ENCODE measurements around the gene SLC9A9.
A peak's percentile ranks its signal among the peaks of the same experiment; 100 is the strongest.

Gene SLC9A9

DNA sequence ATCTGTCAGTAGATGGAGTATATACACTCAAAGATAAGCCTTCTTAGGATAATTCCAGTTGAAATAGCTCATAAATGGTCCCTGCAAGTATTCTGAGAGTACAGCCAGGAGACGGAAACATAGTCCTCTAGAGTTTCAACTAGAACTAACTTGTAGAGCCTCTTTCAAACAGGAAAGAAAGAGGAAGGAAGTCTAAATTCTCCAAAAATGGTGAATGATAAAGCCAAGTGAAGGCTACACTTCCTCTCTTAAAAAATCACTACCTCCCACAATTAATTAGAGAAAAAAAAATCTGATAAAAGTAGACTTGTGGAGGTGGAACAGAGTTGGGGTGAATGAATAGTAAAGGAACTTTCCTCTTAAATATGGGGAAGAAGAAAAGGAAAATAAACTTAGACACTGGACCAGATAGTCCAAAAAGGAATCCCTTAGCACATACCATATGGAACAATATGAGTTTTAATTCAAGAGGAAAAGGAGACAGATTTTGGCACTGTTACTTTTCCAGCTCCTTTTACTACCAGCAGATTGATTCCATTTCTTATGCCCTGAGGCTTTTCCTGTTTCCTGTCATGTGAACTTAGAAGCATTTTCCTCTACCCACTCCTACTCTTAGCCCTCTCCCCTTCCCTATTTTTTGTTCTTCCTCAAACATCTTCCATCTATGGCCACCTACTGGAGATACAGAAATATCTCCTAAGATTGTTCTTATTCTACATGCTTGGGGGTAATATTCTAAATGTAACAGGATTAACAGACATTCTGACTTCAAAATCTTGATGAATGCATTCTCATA is 521.1 kb downstream of the SLC9A9 start:
- Mint-ChIP-seq H3K36me3 (ENCODE audit: low read depth) (no peaks in the 10 kb centered on the region), H3K27ac (no peak overlapping the region), H3K4me3 (no peak overlapping the region), H3K4me1 (peaks cover 35% of the 10 kb centered on the region), H3K27me3 (ENCODE audit: low read depth, poor library complexity) (peaks cover 4% of the 10 kb centered on the region), H3K9me3 (no peaks in the 10 kb centered on the region)
- no peak for DNase-seq
- TF ChIP-seq, protein P1, sequence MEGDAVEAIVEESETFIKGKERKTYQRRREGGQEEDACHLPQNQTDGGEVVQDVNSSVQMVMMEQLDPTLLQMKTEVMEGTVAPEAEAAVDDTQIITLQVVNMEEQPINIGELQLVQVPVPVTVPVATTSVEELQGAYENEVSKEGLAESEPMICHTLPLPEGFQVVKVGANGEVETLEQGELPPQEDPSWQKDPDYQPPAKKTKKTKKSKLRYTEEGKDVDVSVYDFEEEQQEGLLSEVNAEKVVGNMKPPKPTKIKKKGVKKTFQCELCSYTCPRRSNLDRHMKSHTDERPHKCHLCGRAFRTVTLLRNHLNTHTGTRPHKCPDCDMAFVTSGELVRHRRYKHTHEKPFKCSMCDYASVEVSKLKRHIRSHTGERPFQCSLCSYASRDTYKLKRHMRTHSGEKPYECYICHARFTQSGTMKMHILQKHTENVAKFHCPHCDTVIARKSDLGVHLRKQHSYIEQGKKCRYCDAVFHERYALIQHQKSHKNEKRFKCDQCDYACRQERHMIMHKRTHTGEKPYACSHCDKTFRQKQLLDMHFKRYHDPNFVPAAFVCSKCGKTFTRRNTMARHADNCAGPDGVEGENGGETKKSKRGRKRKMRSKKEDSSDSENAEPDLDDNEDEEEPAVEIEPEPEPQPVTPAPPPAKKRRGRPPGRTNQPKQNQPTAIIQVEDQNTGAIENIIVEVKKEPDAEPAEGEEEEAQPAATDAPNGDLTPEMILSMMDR (IDR thresholded peaks at IDR 0.05), result no peak

DNA sequence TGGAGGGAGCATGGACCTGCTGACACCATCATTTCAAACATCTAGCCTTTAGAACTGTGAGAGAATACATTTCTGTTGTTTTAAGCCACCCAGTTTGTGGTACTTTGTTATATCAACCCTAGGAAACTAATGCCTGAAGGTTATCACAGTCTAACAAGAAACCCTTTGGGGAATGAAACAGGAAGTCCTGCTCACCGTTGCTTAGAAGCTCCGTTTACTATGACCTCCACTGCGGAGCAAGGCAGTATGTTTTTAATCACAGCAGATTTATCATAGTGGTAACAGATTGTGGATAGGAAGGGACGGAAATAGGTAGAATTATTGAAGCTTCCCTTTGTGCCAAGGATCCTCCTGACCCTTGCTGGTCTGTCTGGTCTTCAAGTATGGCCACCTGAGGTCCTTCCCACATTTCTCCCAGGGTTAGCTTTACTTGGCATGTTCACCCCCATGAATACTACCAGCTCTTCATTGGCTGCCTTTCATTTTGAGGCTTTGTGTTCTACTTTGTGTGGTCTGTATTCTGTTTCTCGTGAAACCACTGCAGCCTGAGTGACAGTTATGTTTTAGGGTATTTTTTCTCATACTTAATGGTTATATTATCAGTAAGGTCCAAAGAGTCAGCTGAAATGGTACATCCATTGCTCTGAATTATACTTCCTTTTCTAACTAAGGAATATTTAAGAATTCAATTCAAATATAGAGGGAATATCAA is 527.1 kb downstream of the SLC9A9 start:
- Mint-ChIP-seq H3K4me1 (no peaks in the 10 kb centered on the region), H3K4me3 (no peak overlapping the region), H3K27me3 (ENCODE audit: low read depth, poor library complexity) (peaks cover 3% of the 10 kb centered on the region), H3K9me3 (no peaks in the 10 kb centered on the region), H3K36me3 (ENCODE audit: low read depth) (no peaks in the 10 kb centered on the region), H3K27ac (no peak overlapping the region)
- no peak for DNase-seq
- TF ChIP-seq, protein P1 (IDR thresholded peaks at IDR 0.05), result no peak

DNA sequence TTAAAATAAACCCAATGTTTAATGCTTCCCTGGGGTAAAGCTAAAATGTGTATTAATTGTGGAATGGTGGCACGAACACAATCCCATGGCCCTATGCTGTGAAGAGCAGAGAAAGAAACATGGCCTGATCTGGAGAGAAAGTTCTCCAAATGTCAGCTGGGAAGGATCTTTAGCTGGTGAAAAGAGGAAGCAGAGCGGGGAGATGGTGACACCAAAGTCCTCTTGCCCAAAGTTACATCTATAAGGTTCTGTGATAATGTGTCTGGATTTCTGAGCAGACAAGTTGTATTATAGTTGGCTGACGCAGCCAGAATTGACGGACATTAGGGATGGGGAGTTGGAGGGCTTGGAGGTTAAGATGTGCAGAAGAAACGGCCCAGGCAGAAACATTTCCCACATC is 532.5 kb downstream of the SLC9A9 start:
- Mint-ChIP-seq H3K27me3 (ENCODE audit: low read depth, poor library complexity) (peaks cover 3% of the 10 kb centered on the region), H3K4me3 (no peak overlapping the region), H3K4me1 (peaks cover 6% of the 10 kb centered on the region), H3K36me3 (ENCODE audit: low read depth) (no peaks in the 10 kb centered on the region), H3K27ac (no peak overlapping the region), H3K9me3 (no peaks in the 10 kb centered on the region)
- TF ChIP-seq, protein P1 (IDR thresholded peaks at IDR 0.05), result no peak
- DNase-seq, result no peak

DNA sequence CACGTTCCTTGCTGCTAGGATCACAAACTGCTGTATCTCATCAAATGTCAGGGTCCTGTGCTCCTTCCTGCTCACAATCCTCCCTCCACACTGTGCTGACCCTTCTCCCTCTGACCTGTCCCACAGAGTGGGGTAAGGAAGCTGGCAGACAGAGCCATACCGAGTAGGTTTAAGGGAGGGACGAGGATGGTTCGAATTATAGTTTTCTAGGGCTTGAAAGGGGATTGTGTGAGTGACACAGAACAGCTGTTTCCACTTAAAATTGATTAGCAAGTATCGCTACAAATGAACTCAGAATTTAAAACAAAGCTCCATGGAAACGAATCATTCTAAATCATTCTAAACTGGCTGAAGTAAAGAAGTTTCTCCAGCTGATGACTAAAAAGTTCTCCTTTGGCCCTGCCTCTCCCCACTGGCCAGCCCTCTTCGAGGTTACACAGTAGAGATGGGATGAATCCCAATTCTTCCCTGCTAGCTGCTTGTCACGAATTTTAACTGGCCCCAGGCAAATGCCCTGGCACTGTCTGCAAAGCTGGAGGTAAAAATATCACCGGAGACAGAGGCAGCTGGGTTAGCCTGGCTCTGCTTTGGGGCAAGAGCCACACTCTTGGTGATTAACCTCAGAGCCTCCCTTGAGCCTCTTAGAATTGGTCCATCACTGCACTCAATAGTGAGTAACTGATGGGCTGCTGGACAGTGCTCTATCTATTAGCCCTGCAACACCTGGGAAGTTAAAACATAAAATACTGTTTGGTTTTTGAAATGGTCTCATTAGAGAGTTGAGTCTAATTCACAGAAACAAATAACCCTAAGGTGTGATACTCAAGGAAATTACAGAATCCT is 533.8 kb downstream of the SLC9A9 start:
- H3K36me3 Mint-ChIP-seq (ENCODE audit: low read depth), result no peaks in the 10 kb centered on the region
- H3K4me3 Mint-ChIP-seq, result no peak overlapping the region
- TF ChIP-seq, protein P1 (IDR thresholded peaks at IDR 0.05), result no peak
- no peaks in the 10 kb centered on the region for H3K9me3 Mint-ChIP-seq
- H3K27me3 Mint-ChIP-seq (ENCODE audit: low read depth, poor library complexity), result peaks cover 3% of the 10 kb centered on the region
- peaks cover 19% of the 10 kb centered on the region for H3K4me1 Mint-ChIP-seq
- no peak for DNase-seq
- H3K27ac Mint-ChIP-seq, result peak overlapping the region; percentile 26

DNA sequence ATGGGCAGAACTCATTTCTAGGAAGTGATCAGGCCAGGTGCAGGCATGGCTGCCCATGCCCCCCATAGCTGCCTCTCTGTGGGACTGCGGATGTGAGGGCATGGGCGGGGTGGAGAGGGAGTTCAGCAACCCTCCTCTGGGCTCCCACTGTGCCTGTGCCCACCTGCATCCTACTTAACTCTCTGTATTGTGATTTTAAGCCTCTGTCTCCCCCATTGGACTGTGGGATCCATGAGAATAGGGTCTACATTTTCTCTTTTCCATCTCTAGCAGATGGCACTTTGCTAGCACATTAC is 534.4 kb downstream of the SLC9A9 start:
- peaks cover 3% of the 10 kb centered on the region for H3K27me3 Mint-ChIP-seq (ENCODE audit: low read depth, poor library complexity)
- TF ChIP-seq, protein P1 (IDR thresholded peaks at IDR 0.05), result no peak
- no peak overlapping the region for H3K27ac Mint-ChIP-seq
- H3K9me3 Mint-ChIP-seq, result no peaks in the 10 kb centered on the region
- peaks cover 25% of the 10 kb centered on the region for H3K4me1 Mint-ChIP-seq
- no peaks in the 10 kb centered on the region for H3K36me3 Mint-ChIP-seq (ENCODE audit: low read depth)
- no peak overlapping the region for H3K4me3 Mint-ChIP-seq
- no peak for DNase-seq

All from nephron progenitor cell (in vitro differentiated cells).